H1 (cell line): ENCODE measurements around the gene POTEF. TPM values are rescaled to one million over a fixed set of nuclear protein-coding genes. Genes with fewer than 3 reads are reported as not detected.
"Not testable (repeated sequence)": the region's sequence is repeated elsewhere in the genome, so short reads cannot be mapped to it uniquely, and the experiment has no call there.

Source experiments
- CTCF ChIA-PET: fragments of 300-600 bp; sonication (Branson Sonifier 250); formaldehyde crosslinking; loops from one replicate; lab custom pipeline; 2021; ENCODE audit not compliant: partially characterized antibody; lab: Charles Lee
- POLR2A ChIA-PET: fragments of 300-600 bp; sonication (Branson Sonifier 250); formaldehyde crosslinking; loops from one replicate; lab custom pipeline; 2021; ENCODE audit warnings: inconsistent platforms; ENCODE audit not compliant: partially characterized antibody; lab: Charles Lee
- DNase-seq, 2 experiments: peaks; one replicate each; pipeline versions ENCODE4 v3.0.0 to v3.0.0-alpha.2; 2010 to 2022; ENCODE audit warnings: low spot score in 2 of 2, low read depth in 1 of 2, mixed read lengths in 1 of 2
- FAIRE-seq: peaks from 2 replicates; lab custom pipeline; 2011; peaks lifted over from hg19 to GRCh38; lab: Jason Lieb, UNC
- H2AFZ ChIP-seq: 2 replicates; pipeline ENCODE4 v1.8.1; 2012; ENCODE audit warnings: low read length, inconsistent platforms
- H2AK5ac ChIP-seq: 2 replicates; pipeline ENCODE4 v1.6.1; 2013; ENCODE audit warnings: low read depth, low read length
- H2BK120ac ChIP-seq: replicated peaks from 2 replicates; pipeline ENCODE3; 2013; ENCODE audit warnings: low read depth, low read length, inconsistent platforms
- H2BK12ac ChIP-seq: 2 replicates; pipeline ENCODE4 v1.6.1; 2013; ENCODE audit warnings: low read depth, low read length
- H2BK15ac ChIP-seq: 2 replicates; pipeline ENCODE4 v1.6.1; 2013; ENCODE audit warnings: low read length
- H2BK20ac ChIP-seq: 2 replicates; pipeline ENCODE4 v1.6.1; 2013; ENCODE audit warnings: low read length
- H2BK5ac ChIP-seq: 2 replicates; pipeline ENCODE4 v1.6.1; 2013; ENCODE audit warnings: low read depth, low read length
- H3K14ac ChIP-seq: 2 replicates; pipeline ENCODE4 v1.6.1; 2013; ENCODE audit warnings: inconsistent platforms; ENCODE audit not compliant: insufficient read length
- H3K18ac ChIP-seq: 2 replicates; pipeline ENCODE4 v1.6.1; 2013; ENCODE audit warnings: low read length; ENCODE audit errors: extremely low read depth
- H3K23ac ChIP-seq: 2 replicates; pipeline ENCODE4 v1.6.1; 2013; ENCODE audit warnings: inconsistent platforms; ENCODE audit not compliant: insufficient read length
- H3K23me2 ChIP-seq: 2 replicates; pipeline ENCODE4 v1.6.1; 2013; ENCODE audit warnings: low read depth, low read length
- H3K27ac ChIP-seq: 2 replicates; pipeline ENCODE4 v1.6.1; 2011; ENCODE audit warnings: low read depth, low read length, inconsistent platforms
- H3K27me3 ChIP-seq, 4 experiments: replicated peaks in 1 of 4; 1 replicate in 1 of 4; 2 replicates in 3 of 4; pipeline versions ENCODE4 v1.6.1 to v1.8.1; 2011 to 2013; ENCODE audit warnings: low read length in 3 of 4, mild to moderate bottlenecking in 3 of 4, inconsistent platforms in 2 of 4, mixed read lengths in 2 of 4, moderate library complexity in 1 of 4; ENCODE audit not compliant: control insufficient read depth in 3 of 4, insufficient read depth in 3 of 4; ENCODE audit errors: extremely low read depth in 1 of 4
- H3K36me3 ChIP-seq, 4 experiments: 2 replicates each; pipeline versions ENCODE4 v1.6.1 to v1.8.1; 2011 to 2013; ENCODE audit warnings: mild to moderate bottlenecking in 4 of 4, low read length in 3 of 4, moderate library complexity in 2 of 4, control low read depth in 1 of 4, inconsistent platforms in 1 of 4; ENCODE audit not compliant: insufficient read depth in 4 of 4, control insufficient read depth in 2 of 4
- H3K4ac ChIP-seq: replicated peaks from 2 replicates; pipeline ENCODE3; 2013; ENCODE audit warnings: low read length, low read depth, mixed read lengths, inconsistent platforms; ENCODE audit not compliant: insufficient read length
- H3K4me1 ChIP-seq, 4 experiments: replicated peaks in 1 of 4; 1 replicate in 1 of 4; 2 replicates in 3 of 4; pipeline versions ENCODE4 v1.6.1 to v1.8.1; 2011 to 2013; ENCODE audit warnings: low read length in 3 of 4, inconsistent platforms in 2 of 4, mixed read lengths in 1 of 4; ENCODE audit not compliant: insufficient read depth in 4 of 4, control insufficient read depth in 3 of 4
- H3K4me2 ChIP-seq, 2 experiments: 2 replicates each; pipeline versions ENCODE4 v1.6.1 to v1.8.1; 2011 to 2013; ENCODE audit warnings: low read depth in 2 of 2, low read length in 2 of 2, control low read depth in 1 of 2, inconsistent platforms in 1 of 2, mild to moderate bottlenecking in 1 of 2; ENCODE audit not compliant: insufficient read depth in 1 of 2
- H3K4me3 ChIP-seq, 4 experiments: fragments of 200-600, 300-600 bp in 1 of 4; sonication (generic), shearing (Covaris generic), sonication (Bioruptor Twin) in 1 of 4; 2 replicates each; pipeline versions ENCODE4 v1.5.1 to v1.8.1; 2011 to 2016; ENCODE audit warnings: low read length in 4 of 4, low read depth in 3 of 4, control low read depth in 2 of 4, inconsistent platforms in 2 of 4, mild to moderate bottlenecking in 2 of 4, mixed read lengths in 1 of 4, moderate library complexity in 1 of 4; ENCODE audit not compliant: insufficient read depth in 2 of 4; ENCODE audit errors: extremely low read depth in 1 of 4
- H3K56ac ChIP-seq: replicated peaks from 2 replicates; pipeline ENCODE3; 2013; ENCODE audit warnings: low read depth, mild to moderate bottlenecking, mixed read lengths, low read length, inconsistent platforms; ENCODE audit not compliant: insufficient read length
- H3K79me1 ChIP-seq: 2 replicates; pipeline ENCODE4 v1.6.1; 2013; ENCODE audit warnings: low read depth, low read length, control low read depth
- H3K79me2 ChIP-seq, 2 experiments: 2 replicates each; pipeline versions ENCODE4 v1.6.1 to v1.8.1; 2012 to 2013; ENCODE audit warnings: low read length in 2 of 2, mild to moderate bottlenecking in 2 of 2, inconsistent platforms in 1 of 2; ENCODE audit not compliant: insufficient read depth in 2 of 2, control insufficient read depth in 1 of 2
- H3K9ac ChIP-seq, 4 experiments: replicated peaks in 1 of 4; 1 replicate in 1 of 4; 2 replicates in 3 of 4; pipeline versions ENCODE4 v1.6.1 to v1.8.1; 2011 to 2013; ENCODE audit warnings: low read depth in 3 of 4, low read length in 3 of 4, control low read depth in 2 of 4, mild to moderate bottlenecking in 2 of 4, moderate library complexity in 2 of 4, inconsistent platforms in 1 of 4; ENCODE audit errors: extremely low read depth in 1 of 4
- H3K9me3 ChIP-seq, 2 experiments: 2 replicates each; pipeline versions ENCODE4 v1.6.1 to v1.8.1; 2012 to 2013; ENCODE audit warnings: mild to moderate bottlenecking in 2 of 2, moderate library complexity in 2 of 2, control low read depth in 1 of 2, inconsistent platforms in 1 of 2, low read depth in 1 of 2, low read length in 1 of 2, mixed read lengths in 1 of 2; ENCODE audit not compliant: insufficient read depth in 2 of 2
- H4K20me1 ChIP-seq, 2 experiments: replicated peaks in 1 of 2; 2 replicates each; pipeline versions ENCODE3 to v1.8.1; 2011 to 2013; ENCODE audit warnings: inconsistent platforms in 2 of 2, low read length in 2 of 2, mild to moderate bottlenecking in 1 of 2; ENCODE audit not compliant: insufficient read depth in 2 of 2, control insufficient read depth in 1 of 2
- H4K5ac ChIP-seq: 2 replicates; pipeline ENCODE4 v1.6.1; 2013; ENCODE audit warnings: low read length, low read depth, mixed read lengths, inconsistent platforms; ENCODE audit not compliant: insufficient read length
- H4K8ac ChIP-seq: 2 replicates; pipeline ENCODE4 v1.8.0; 2013; ENCODE audit warnings: mild to moderate bottlenecking, moderate library complexity, low read length, inconsistent platforms; ENCODE audit not compliant: insufficient read depth; ENCODE audit errors: extremely low read depth
- H4K91ac ChIP-seq: replicated peaks from 2 replicates; pipeline ENCODE3; 2013; ENCODE audit warnings: low read length, mixed read lengths, inconsistent platforms; ENCODE audit not compliant: insufficient read length
- WGBS, 2 experiments: shearing (Covaris generic) in 1 of 2; methylation state at CpG; one replicate each; pipeline versions ENCODE4 v1.1.6 to v1.1.7; 2013 to 2015; ENCODE audit warnings: low lambda C conversion rate in 2 of 2, mixed read lengths in 2 of 2, inconsistent platforms in 1 of 2, low coverage in 1 of 2, missing lambda C conversion rate in 1 of 2; ENCODE audit not compliant: insufficient replicate concordance in 2 of 2, insufficient coverage in 1 of 2, insufficient read length in 1 of 2; ENCODE audit errors: extremely low coverage in 1 of 2, missing lambda C conversion rate in 1 of 2; 5-methylcytosine and 5-hydroxymethylcytosine counted together
- polyA plus RNA-seq, 7 experiments: library from polyadenylated mRNA; depleted of rRNA in 3 of 7; stranded (reverse) in 5 of 7; unstranded in 2 of 7; fragments of >200 nt in 5 of 7; fragments of 200-250 nt in 2 of 7; gene quantifications; 1 replicate in 5 of 7; 2 replicates in 1 of 7; 4 replicates in 1 of 7; pipeline versions ENCODE4 v1.2.1 to v1.2.3, GENCODE V29; 2011 to 2013; ENCODE audit warnings: missing spikeins in 2 of 7, mixed read lengths in 2 of 7
- total RNA-seq: library from RNA; stranded (reverse); fragmentation: NEBNext Ultra II Directional; extraction: Animal tissue kit (Norgen Biotek cat#: 25700); gene quantifications from 2 replicates; pipeline ENCODE4 v1.2.1, GENCODE V29; 2021

POTEF gene
- total and polyA plus RNA-seq, 2 of the 8 experiments (the other 6 are each of a cell fraction or from before 2014, with no cell fraction given) = 0.24 to 0.36 TPM

DNA sequence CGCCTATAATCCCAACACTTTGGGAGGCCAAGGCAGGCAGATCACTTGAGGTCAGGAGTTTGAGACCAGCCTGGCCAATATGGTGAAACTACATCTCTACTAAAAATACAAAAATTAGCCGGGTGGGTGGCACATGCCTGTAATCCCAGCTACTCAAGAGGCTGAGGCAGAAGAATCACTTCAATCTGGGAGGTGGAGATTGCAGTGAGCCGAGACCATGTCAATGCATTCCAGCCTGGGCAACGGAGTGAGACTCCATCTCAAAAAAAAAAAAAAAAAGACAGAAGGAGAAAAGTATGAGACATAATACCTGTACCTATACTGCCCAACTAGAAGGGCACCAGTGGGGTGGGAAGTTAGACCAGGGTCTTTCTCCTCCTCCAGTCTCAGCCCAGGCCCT is 30.4 kb upstream of the POTEF start:
- H2BK15ac ChIP-seq, H3K79me2 ChIP-seq, H3K18ac ChIP-seq, H2BK120ac ChIP-seq, H4K5ac ChIP-seq, H3K14ac ChIP-seq, H3K79me1 ChIP-seq, H4K8ac ChIP-seq, H3K4me1 ChIP-seq, H3K4me3 ChIP-seq, H3K23ac ChIP-seq, H3K27ac ChIP-seq, H3K9me3 ChIP-seq, H2AFZ ChIP-seq, H3K23me2 ChIP-seq, DNase-seq, H2BK12ac ChIP-seq, H4K91ac ChIP-seq, H2BK5ac ChIP-seq, H3K9ac ChIP-seq, H3K4me2 ChIP-seq, H3K56ac ChIP-seq, CTCF ChIA-PET, H3K27me3 ChIP-seq, H2AK5ac ChIP-seq, FAIRE-seq, H4K20me1 ChIP-seq, H2BK20ac ChIP-seq, H3K4ac ChIP-seq: not testable (repeated sequence)
- peaks cover 3 to 25% (median 11%) of the 10 kb centered on the region in 4 experiments for H3K36me3 ChIP-seq
- WGBS, 2 experiments = 80% methylated on average over 2 of the region's 4 CpGs; no CpG with 5 or more reads in 1 of the 2 experiments
- POLR2A ChIA-PET = interaction anchor here (0.6 to 0.9 kb wide), 2 partner anchors 11 to 14 kb away, joined by 3 to 4 read pairs; no protein-coding TSS in a partner anchor
